Natural killer cell treated with Interleukin-12 subunit alpha and Interleukin-12 subunit beta and Interleukin-15 and Interleukin-18, amount 100 ng/mL, for 72 hours (primary cell): ENCODE results near the gene VSX1. TPM values are rescaled to one million over a fixed set of nuclear protein-coding genes. Genes with fewer than 3 reads are reported as not detected.

Experiments
- ATAC-seq, 2 donors: fragments of 150-1000 bp; cut with Tn5 transposase in 1 of 2; sonication (Bioruptor Pico), chemical (Tn5 transposase) in 1 of 2; 2 replicates each; pipeline ENCODE4 v1.10.0; 2021
- DNase-seq: peaks from one replicate; pipeline ENCODE4 v3.0.0; 2022; ENCODE audit warnings: low spot score
- H3K27ac Mint-ChIP-seq, 2 donors: 1 replicate in 1 of 2; 2 replicates in 1 of 2; pipeline ENCODE4 v1.8.0; 2022; ENCODE audit warnings: mixed read lengths in 2 of 2, mild to moderate bottlenecking in 1 of 2, moderate library complexity in 1 of 2
- H3K27me3 Mint-ChIP-seq, 2 donors: 1 replicate in 1 of 2; 2 replicates in 1 of 2; pipeline ENCODE4 v1.8.0; 2022; ENCODE audit warnings: mixed read lengths in 2 of 2
- H3K36me3 Mint-ChIP-seq: one replicate; pipeline ENCODE4 v1.8.0; 2022; ENCODE audit warnings: mixed read lengths
- H3K4me1 Mint-ChIP-seq, 2 donors: 1 replicate in 1 of 2; 2 replicates in 1 of 2; pipeline ENCODE4 v1.8.0; 2022; ENCODE audit warnings: low read depth in 2 of 2, mixed read lengths in 2 of 2, mild to moderate bottlenecking in 1 of 2
- H3K4me3 Mint-ChIP-seq: one replicate; pipeline ENCODE4 v1.8.0; 2022; ENCODE audit warnings: mixed read lengths
- H3K9me3 Mint-ChIP-seq: 2 replicates; pipeline ENCODE4 v1.8.0; 2022; ENCODE audit warnings: mixed read lengths
- total RNA-seq, 2 donors: library from RNA; stranded (reverse); gene quantifications; one replicate each; pipeline ENCODE4 v1.2.3, GENCODE V29; 2022

The VSX1 gene
- total RNA-seq, 2 donors from 2014 or later: not detected

- Mint-ChIP-seq H3K36me3 (no peaks in the 10 kb centered on the region), H3K9me3 (no peaks in the 10 kb centered on the region), H3K4me3 (no peak overlapping the region), H3K27me3 (peaks cover 21 to 31% of the 10 kb centered on the region in 2 donors), H3K4me1 (peaks cover 4 to 8% of the 10 kb centered on the region in 2 donors), H3K27ac (peak overlapping the region in 1 of 2 donors; percentile 43)
- DNase-seq: no peak
- no peak for ATAC-seq
Observed at GRCh38 chr20:25066386-25066785, 15.6 kb downstream of the VSX1 start.

DNA sequence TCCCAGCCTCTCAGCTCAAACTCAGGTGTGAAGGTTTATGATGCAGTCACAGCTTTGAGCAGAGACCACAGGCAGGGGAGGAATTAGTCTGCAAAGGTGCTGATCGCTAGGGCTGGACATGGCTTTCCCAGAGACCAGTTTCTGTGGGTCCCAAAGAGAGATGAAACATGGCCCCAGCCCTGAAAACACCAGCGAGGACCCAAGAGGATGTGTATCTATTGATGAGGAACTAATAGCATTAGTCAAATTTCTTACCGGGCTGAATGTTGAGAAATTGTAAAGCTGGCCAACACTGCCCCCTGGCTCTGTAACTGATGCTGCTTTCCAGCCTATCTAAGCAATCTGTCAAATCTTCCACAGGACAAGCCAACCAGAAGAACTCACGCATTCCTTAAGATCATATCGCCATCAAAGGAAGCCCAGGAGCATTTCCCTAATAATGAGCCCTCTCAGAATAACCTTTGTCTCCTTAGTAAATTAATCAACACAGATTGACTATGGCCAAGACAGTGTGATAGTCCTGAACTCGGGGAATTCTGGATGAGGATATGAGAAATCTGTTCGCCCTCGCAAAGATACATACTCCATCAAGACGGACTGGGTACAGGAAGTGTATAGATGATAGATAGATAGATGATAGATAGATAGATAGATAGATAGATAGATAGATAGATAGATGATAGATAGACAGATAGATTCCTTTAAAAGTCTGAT is 16.2 kb downstream of the VSX1 start:
- Mint-ChIP-seq H3K4me1 (peaks cover 4 to 8% of the 10 kb centered on the region in 2 donors), H3K36me3 (no peaks in the 10 kb centered on the region), H3K27ac (peak overlapping the region in 1 of 2 donors; percentile 43), H3K4me3 (no peak overlapping the region), H3K9me3 (no peaks in the 10 kb centered on the region), H3K27me3 (peaks cover 17 to 31% of the 10 kb centered on the region in 2 donors)
- no peak for DNase-seq
- ATAC-seq: peak; percentile 37 to 75

DNA sequence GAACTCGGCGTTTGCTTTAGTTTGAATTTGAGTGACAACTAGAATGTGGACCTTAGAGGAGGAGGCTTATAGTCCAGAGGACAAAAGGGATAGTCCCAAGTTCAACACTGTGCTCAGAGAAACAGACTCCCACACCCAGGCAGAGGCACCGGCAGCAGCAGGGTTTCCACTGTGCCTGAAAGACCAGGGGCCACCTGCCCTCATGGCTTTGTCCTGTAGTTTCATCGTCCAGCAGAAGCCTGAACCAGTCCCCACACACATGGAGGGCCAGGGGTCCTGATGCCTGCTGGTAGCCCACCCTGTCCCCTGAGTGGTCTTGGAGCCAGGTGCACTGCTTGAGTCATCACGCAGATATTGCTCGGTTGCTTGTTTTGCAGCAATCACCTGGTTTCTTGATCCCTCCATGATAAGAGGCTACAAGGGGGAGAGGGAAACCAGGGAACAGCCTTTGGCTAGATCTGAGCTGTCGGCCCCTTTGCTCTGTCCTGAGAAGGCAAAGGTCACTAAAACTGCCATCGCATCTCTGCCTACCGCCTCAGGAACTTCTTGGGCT is 16.8 kb downstream of the VSX1 start:
- DNase-seq: no peak
- Mint-ChIP-seq H3K27ac (no peak overlapping the region), H3K9me3 (no peaks in the 10 kb centered on the region), H3K27me3 (peaks cover 21 to 31% of the 10 kb centered on the region in 2 donors), H3K36me3 (no peaks in the 10 kb centered on the region), H3K4me3 (no peak overlapping the region), H3K4me1 (peaks cover 4 to 8% of the 10 kb centered on the region in 2 donors)
- no peak for ATAC-seq

DNA sequence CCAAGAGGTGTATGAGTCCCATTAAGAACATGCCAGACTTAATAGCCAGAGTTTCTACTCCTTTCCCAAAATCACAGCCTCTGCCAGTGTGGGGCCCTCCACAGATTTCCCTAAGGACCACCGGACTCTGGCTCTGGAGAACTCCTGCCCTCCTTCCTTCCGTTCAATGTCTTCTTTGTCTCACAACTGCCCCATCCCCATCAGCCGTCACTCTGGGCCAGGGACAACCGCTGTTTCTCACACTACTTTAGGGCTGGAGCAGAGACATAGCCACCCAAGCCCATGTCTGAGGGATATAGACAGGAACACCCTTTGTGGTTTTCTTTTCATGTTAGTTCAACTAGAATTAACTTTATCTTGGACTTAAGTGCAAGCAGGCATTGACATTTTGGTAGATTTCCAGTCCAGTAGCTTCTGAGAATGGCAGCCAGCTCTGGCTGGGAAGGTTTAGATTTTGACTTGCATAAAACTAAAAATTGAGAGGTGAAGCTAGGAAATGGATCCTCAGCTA is 17.3 kb downstream of the VSX1 start:
- ATAC-seq (no peak), DNase-seq (no peak)
- Mint-ChIP-seq H3K4me1 (peaks cover 4 to 8% of the 10 kb centered on the region in 2 donors), H3K27me3 (peaks cover 15 to 26% of the 10 kb centered on the region in 2 donors), H3K27ac (no peak overlapping the region), H3K36me3 (no peaks in the 10 kb centered on the region), H3K9me3 (no peaks in the 10 kb centered on the region), H3K4me3 (no peak overlapping the region)

- DNase-seq (no peak), ATAC-seq (no peak)
- Mint-ChIP-seq H3K36me3 (no peaks in the 10 kb centered on the region), H3K27me3 (peaks cover 13 to 22% of the 10 kb centered on the region in 2 donors), H3K9me3 (no peaks in the 10 kb centered on the region), H3K4me1 (peaks cover 6 to 8% of the 10 kb centered on the region in 2 donors), H3K4me3 (no peak overlapping the region), H3K27ac (no peak overlapping the region)
Observed at GRCh38 chr20:25063981-25064380, 18.0 kb downstream of the VSX1 start.

GRCh38 chr20:25063546-25063945 is 18.4 kb downstream of the VSX1 start:
- DNase-seq (no peak), ATAC-seq (no peak)
- Mint-ChIP-seq H3K4me3 (no peak overlapping the region), H3K9me3 (no peaks in the 10 kb centered on the region), H3K27ac (no peak overlapping the region), H3K4me1 (peaks cover 7 to 8% of the 10 kb centered on the region in 2 donors), H3K27me3 (peaks cover 11 to 22% of the 10 kb centered on the region in 2 donors), H3K36me3 (no peaks in the 10 kb centered on the region)

GRCh38 chr20:25062841-25063240 is 19.1 kb downstream of the VSX1 start:
- Mint-ChIP-seq H3K27ac (no peak overlapping the region), H3K27me3 (peaks cover 9 to 22% of the 10 kb centered on the region in 2 donors), H3K9me3 (no peaks in the 10 kb centered on the region), H3K4me1 (peaks cover 7 to 8% of the 10 kb centered on the region in 2 donors), H3K36me3 (no peaks in the 10 kb centered on the region), H3K4me3 (no peak overlapping the region)
- no peak for DNase-seq
- ATAC-seq: no peak

DNA sequence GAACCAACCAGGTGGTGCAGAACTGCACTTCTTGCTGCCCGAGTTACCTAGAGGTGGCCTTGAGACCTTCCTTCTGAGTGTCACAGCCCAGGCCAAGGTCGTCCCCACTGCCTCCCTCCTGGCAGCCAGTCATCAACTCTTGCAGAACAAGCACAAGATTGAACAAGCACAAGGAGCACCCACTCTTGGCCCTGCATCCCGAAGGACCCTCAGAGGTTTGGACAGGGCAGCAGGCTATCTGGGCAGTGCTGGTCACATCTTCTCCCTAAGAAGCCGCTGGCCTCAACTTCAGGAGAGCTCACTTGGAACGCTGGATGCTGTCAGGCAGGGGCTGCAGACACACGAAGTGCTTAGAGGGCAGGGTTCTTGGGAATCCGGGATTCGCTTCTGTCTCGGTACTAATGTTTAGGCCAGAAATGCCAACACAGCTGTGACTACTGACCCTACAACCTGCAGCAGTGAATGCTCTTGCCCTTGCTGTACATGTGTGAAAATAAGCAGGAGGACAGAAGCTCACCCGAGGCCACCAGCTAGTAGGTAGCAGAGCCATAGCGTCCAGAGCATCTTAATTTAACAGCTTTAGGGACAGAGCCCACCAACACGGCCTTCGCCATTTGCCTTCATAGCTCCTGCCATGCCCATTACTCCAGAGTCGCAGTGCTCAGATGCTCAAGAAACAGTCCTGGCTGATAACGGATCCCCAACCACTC is 20.0 kb downstream of the VSX1 start:
- H3K27me3 Mint-ChIP-seq: peaks cover 9 to 22% of the 10 kb centered on the region in 2 donors
- no peaks in the 10 kb centered on the region for H3K9me3 Mint-ChIP-seq
- no peaks in the 10 kb centered on the region for H3K36me3 Mint-ChIP-seq
- ATAC-seq: no peak
- H3K4me1 Mint-ChIP-seq: peaks cover 7 to 8% of the 10 kb centered on the region in 2 donors
- H3K27ac Mint-ChIP-seq: no peak overlapping the region
- no peak overlapping the region for H3K4me3 Mint-ChIP-seq
- no peak for DNase-seq

GRCh38 chr20:25061103-25061799 is 20.7 kb downstream of the VSX1 start:
- Mint-ChIP-seq H3K9me3 (no peaks in the 10 kb centered on the region), H3K27ac (no peak overlapping the region), H3K4me3 (no peak overlapping the region), H3K4me1 (peaks cover 10 to 11% of the 10 kb centered on the region in 2 donors), H3K27me3 (peaks cover 9 to 22% of the 10 kb centered on the region in 2 donors), H3K36me3 (no peaks in the 10 kb centered on the region)
- DNase-seq: no peak
- no peak for ATAC-seq

DNA sequence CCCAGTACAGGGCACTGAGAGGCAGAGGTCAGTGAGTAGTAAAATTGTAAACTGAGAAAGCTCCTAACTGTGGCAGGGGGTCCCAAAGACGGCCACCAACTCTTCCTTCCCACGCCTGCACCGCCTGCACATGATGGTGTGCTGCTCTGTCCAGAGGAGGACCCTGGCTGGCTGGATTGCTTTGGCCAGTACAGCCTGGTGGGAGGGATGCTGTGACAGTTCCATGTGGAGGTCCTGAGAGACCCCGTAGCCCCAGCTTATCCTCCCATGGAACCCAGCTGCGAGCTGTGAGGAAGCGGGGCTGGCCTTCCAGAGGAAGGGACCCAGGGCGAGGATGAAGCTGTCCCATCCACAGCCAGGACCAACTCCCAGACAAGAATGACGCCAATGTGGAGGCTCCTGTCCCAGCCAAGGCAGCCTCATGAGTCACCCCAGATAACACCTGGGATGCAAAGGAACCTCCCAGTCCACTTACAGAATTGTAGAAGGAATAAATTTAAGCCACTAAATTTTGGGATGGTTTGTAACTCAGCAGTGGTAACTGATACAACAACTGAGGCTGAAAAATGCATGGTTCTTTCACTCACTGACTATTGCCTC is 22.0 kb downstream of the VSX1 start:
- peaks cover 11 to 13% of the 10 kb centered on the region in 2 donors for H3K4me1 Mint-ChIP-seq
- H3K36me3 Mint-ChIP-seq: no peaks in the 10 kb centered on the region
- H3K9me3 Mint-ChIP-seq: no peaks in the 10 kb centered on the region
- ATAC-seq: no peak
- no peak for DNase-seq
- peaks cover 6 to 16% of the 10 kb centered on the region in 2 donors for H3K27me3 Mint-ChIP-seq
- no peak overlapping the region for H3K4me3 Mint-ChIP-seq
- no peak overlapping the region for H3K27ac Mint-ChIP-seq

GRCh38 chr20:25058847-25059810 is 22.8 kb downstream of the VSX1 start:
- Mint-ChIP-seq H3K4me3 (peak overlapping the region; percentile 65), H3K27ac (no peak overlapping the region), H3K36me3 (no peaks in the 10 kb centered on the region), H3K4me1 (peaks cover 19 to 22% of the 10 kb centered on the region in 2 donors), H3K9me3 (no peaks in the 10 kb centered on the region), H3K27me3 (peaks cover 6 to 16% of the 10 kb centered on the region in 2 donors)
- ATAC-seq (no peak), DNase-seq (no peak)

GRCh38 chr20:25058051-25058846 is 23.7 kb downstream of the VSX1 start, which contains the start of gene ACSS1:
TSS of gene ACSS1 (minus strand) at chr20:25058139. CDS start at chr20:25058102, 37 bp downstream.
- H3K4me1 Mint-ChIP-seq: peaks cover 26 to 30% of the 10 kb centered on the region in 2 donors
- DNase-seq (peak; percentile 70), ATAC-seq (peak; percentile 75 to 80)
- peak within 1 kb of the TSS; percentile 78 for H3K4me3 Mint-ChIP-seq
- H3K36me3 Mint-ChIP-seq: no peaks in the 10 kb centered on the region
- peak within 1 kb of the TSS; percentile 56 to 67 for H3K27ac Mint-ChIP-seq
- peaks cover 6 to 16% of the 10 kb centered on the region in 2 donors for H3K27me3 Mint-ChIP-seq
- H3K9me3 Mint-ChIP-seq: no peaks in the 10 kb centered on the region
